GM12878 (cell line): Measurements from ENCODE around the gene NT5DC3. TPM values are rescaled to one million over a fixed set of nuclear protein-coding genes. Genes with fewer than 3 reads are reported as not detected.

ENCODE experiments used
- ATAC-seq: fragments of 200-7000 bp; cut with Tn5 transposase; 3 replicates; pipeline ENCODE4 v1.9.1; 2020; ENCODE audit warnings: mild to moderate bottlenecking, moderate library complexity
- BruUV-seq: library from RNA; stranded (reverse); fragments of 400-500 nt; replicated peaks from 2 replicates; lab custom pipeline; 2021; lab: Mats Ljungman, UMichigan
- CTCF ChIA-PET: fragments of 300-600 bp; sonication (Branson Sonifier 250); formaldehyde crosslinking; extraction: SDS; loops from one replicate; lab custom pipeline; 2021; ENCODE audit warnings: inconsistent platforms; lab: Yijun Ruan, JAX
- POLR2A ChIA-PET: fragments of 350-600 bp; formaldehyde crosslinking; extraction: SDS; loops from one replicate; lab custom pipeline; 2021; ENCODE audit warnings: inconsistent platforms; lab: Charles Lee
- RAD21 ChIA-PET: fragments of 300-600 bp; sonication (Branson Sonifier 250); formaldehyde crosslinking; loops from one replicate; lab custom pipeline; 2023; ENCODE audit warnings: antibody characterized with exemption; ENCODE audit not compliant: unreplicated experiment; lab: Charles Lee
- SMC1A ChIA-PET: fragments of 300-600 bp; sonication (Branson Sonifier 250); formaldehyde crosslinking; loops from one replicate; lab custom pipeline; 2023; ENCODE audit not compliant: unreplicated experiment, uncharacterized antibody; lab: Charles Lee
- DNase-seq: peaks from one replicate; pipeline ENCODE4 v3.0.0-alpha.2; 2011; ENCODE audit warnings: low read depth, low spot score
- FAIRE-seq: peaks from 3 replicates; lab custom pipeline; 2011; peaks lifted over from hg19 to GRCh38; lab: Jason Lieb, UNC
- H2AFZ ChIP-seq: 2 replicates; pipeline ENCODE4 v1.6.0; 2011; ENCODE audit warnings: low read depth, low read length, control low read depth; ENCODE audit not compliant: control insufficient read depth
- H3K27ac ChIP-seq: 2 replicates; pipeline ENCODE4 v1.5.1; 2011; ENCODE audit warnings: control low read depth; ENCODE audit not compliant: control insufficient read depth, insufficient read depth
- H3K27me3 ChIP-seq, 2 experiments: replicated peaks in 1 of 2; 2 replicates each; pipeline versions ENCODE4 v1.6.0 to v1.6.1; 2011; ENCODE audit warnings: low read length in 1 of 2; ENCODE audit not compliant: control insufficient read depth in 2 of 2, insufficient read depth in 2 of 2
- H3K36me3 ChIP-seq, 2 experiments: 2 replicates each; pipeline ENCODE4 v1.5.1; 2011; ENCODE audit warnings: low read length in 1 of 2; ENCODE audit not compliant: control insufficient read depth in 2 of 2, insufficient read depth in 2 of 2
- H3K4me1 ChIP-seq: 2 replicates; pipeline ENCODE4 v1.6.1; 2011; ENCODE audit warnings: mild to moderate bottlenecking, low read length, moderate library complexity, mixed read lengths; ENCODE audit not compliant: control insufficient read depth, insufficient read depth
- H3K4me2 ChIP-seq: 2 replicates; pipeline ENCODE4 v1.6.0; 2011; ENCODE audit warnings: control low read depth; ENCODE audit not compliant: control insufficient read depth, insufficient read depth
- H3K4me3 ChIP-seq: fragments of 200-600 bp; sonication (generic); 2 replicates; pipeline ENCODE4 v1.5.1; 2016
- H3K79me2 ChIP-seq: 2 replicates; pipeline ENCODE4 v1.6.0; 2011; ENCODE audit warnings: low read length; ENCODE audit not compliant: control insufficient read depth, insufficient read depth
- H3K9ac ChIP-seq: 2 replicates; pipeline ENCODE4 v1.8.0; 2011; ENCODE audit warnings: low read length, control low read depth, mixed read lengths; ENCODE audit not compliant: control insufficient read depth, insufficient read depth
- H3K9me3 ChIP-seq: replicated peaks from 3 replicates; pipeline ENCODE4 v1.5.1; 2011; ENCODE audit warnings: mild to moderate bottlenecking, low read length; ENCODE audit not compliant: control insufficient read depth, insufficient read depth
- H4K20me1 ChIP-seq: 2 replicates; pipeline ENCODE4 v1.6.0; 2011; ENCODE audit not compliant: control insufficient read depth, insufficient read depth
- GATAD2B ChIP-seq: fragments of 450-650 bp; conservative IDR thresholded peaks from 2 replicates; pipeline ENCODE4 v1.6.1; 2017; ENCODE audit warnings: low read depth, mild to moderate bottlenecking, moderate library complexity
- WGBS: methylation state at CpG from one replicate; pipeline ENCODE4 v1.1.6; 2016; ENCODE audit warnings: low lambda C conversion rate; ENCODE audit not compliant: insufficient replicate concordance, insufficient coverage; ENCODE audit errors: missing lambda C conversion rate; 5-methylcytosine and 5-hydroxymethylcytosine counted together
- in situ Hi-C: fragments of 300-500 bp; cut with MboI; formaldehyde crosslinking; loops from 9 replicates; pipeline ENCODE4 v1.14.3; 2018; ENCODE audit warnings: mixed read lengths
- intact Hi-C: fragments of 100-400 bp; cut with micrococcal nuclease; formaldehyde crosslinking; loops from one replicate; pipeline ENCODE4 v1.14.2; 2022; ENCODE audit not compliant: unreplicated experiment
- polyA plus RNA-seq, 11 experiments: library from polyadenylated mRNA; depleted of rRNA in 4 of 11; unstranded in 6 of 11; stranded (reverse) in 5 of 11; fragments of >200 nt; fragmentation: Nextera tagmentation in 4 of 11; fragmentation: Illumina TruSeq in 1 of 11; extraction: Ambion mirVana in 4 of 11; extraction: Trizol in 1 of 11; gene quantifications; 1 replicate in 1 of 11; 2 replicates in 10 of 11; pipeline versions ENCODE4 v1.2.1 to v1.2.3, GENCODE V29; 2011 to 2016; ENCODE audit warnings: inconsistent platforms in 2 of 11, missing spikeins in 2 of 11, low read depth in 1 of 11
- total RNA-seq, 4 experiments: library from RNA; depleted of rRNA in 3 of 4; stranded (reverse); fragments of >200 nt in 3 of 4; fragmentation: Illumina TruSeq in 1 of 4; extraction: Trizol in 1 of 4; gene quantifications; 2 replicates each; pipeline versions ENCODE4 v1.2.1 to v1.2.3, GENCODE V29; 2013 to 2021
- TF ChIP-seq, protein P1 (sequence below): IDR thresholded peaks from 2 replicates; pipeline ENCODE4 v1.6.1; 2011; ENCODE audit warnings: mild to moderate bottlenecking, low read depth, low read length, moderate library complexity; ENCODE audit not compliant: insufficient replicate concordance
- TF ChIP-seq, protein P2 (sequence below): IDR thresholded peaks from 2 replicates; pipeline ENCODE4 v1.6.1; 2011; ENCODE audit warnings: borderline replicate concordance, low read depth, mild to moderate bottlenecking, moderate library complexity, mixed read lengths, low read length; ENCODE audit not compliant: insufficient read depth; ENCODE audit errors: extremely low read length
- TF ChIP-seq, protein P3 (sequence below): fragments of 450-650 bp; formaldehyde crosslinking; IDR thresholded peaks from 2 replicates; pipeline ENCODE4 v1.4.0; 2020; ENCODE audit warnings: mild to moderate bottlenecking, moderate library complexity
- TF ChIP-seq, protein P4 (sequence below): IDR thresholded peaks from 2 replicates; pipeline ENCODE4 v1.6.1; 2011; ENCODE audit warnings: borderline replicate concordance, low read depth, mild to moderate bottlenecking, moderate library complexity, low read length; ENCODE audit not compliant: insufficient read depth, poor library complexity, severe bottlenecking

Gene NT5DC3
- total and polyA plus RNA-seq, 10 of the 15 experiments (the other 5 are each of a cell fraction or from before 2014, with no cell fraction given) = 2.0 to 12.4 (median 5.9) TPM

DNA sequence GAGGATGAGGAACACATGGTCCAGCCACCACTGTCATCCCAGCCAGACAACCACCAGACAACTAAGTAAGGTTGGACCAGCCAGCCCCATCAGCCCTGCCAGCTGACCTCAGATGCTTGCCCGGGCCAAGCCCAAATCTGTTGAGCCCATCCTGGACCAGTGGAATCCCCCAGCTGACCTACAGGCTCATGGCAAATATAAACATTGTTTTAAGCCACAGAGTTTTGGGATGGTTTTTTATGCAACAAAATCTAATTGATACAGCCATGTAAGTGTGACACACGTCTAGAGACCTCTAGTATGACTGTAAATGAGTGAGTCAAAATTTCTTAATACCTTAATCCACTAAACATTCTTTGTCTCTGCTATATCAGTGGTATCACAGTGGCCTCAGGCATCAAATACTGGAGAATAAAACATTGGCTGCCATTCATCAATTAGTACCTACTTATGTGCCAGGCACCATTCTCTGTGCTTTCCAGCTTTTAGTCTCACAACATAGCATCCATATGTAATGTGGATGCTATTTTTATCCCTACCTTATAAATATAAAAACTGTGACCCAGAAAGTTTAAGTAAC is 24.2 kb upstream of the NT5DC3 start:
- in situ Hi-C loops (no loop called here), intact Hi-C loops (no loop called here)
- Histone ChIP-seq H2AFZ (no peak overlapping the region), H3K9me3 (no peaks in the 10 kb centered on the region), H3K27me3 (no peaks in the 10 kb centered on the region), H3K27ac (no peak overlapping the region), H3K79me2 (no peaks in the 10 kb centered on the region), H4K20me1 (no peaks in the 10 kb centered on the region), H3K4me1 (no peaks in the 10 kb centered on the region), H3K4me3 (no peak overlapping the region), H3K9ac (no peak overlapping the region), H3K36me3 (no peaks in the 10 kb centered on the region), H3K4me2 (no peak overlapping the region)
- CTCF ChIA-PET = interaction anchor here (1.1 kb wide), 1 partner anchor 238 kb away, joined by 3 read pairs; no protein-coding TSS in a partner anchor
- RAD21 ChIA-PET = no interaction called here
- POLR2A ChIA-PET = no interaction called here
- TF ChIP-seq, protein P1, sequence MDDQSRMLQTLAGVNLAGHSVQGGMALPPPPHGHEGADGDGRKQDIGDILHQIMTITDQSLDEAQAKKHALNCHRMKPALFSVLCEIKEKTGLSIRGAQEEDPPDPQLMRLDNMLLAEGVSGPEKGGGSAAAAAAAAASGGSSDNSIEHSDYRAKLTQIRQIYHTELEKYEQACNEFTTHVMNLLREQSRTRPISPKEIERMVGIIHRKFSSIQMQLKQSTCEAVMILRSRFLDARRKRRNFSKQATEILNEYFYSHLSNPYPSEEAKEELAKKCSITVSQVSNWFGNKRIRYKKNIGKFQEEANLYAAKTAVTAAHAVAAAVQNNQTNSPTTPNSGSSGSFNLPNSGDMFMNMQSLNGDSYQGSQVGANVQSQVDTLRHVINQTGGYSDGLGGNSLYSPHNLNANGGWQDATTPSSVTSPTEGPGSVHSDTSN = no peak
- TF ChIP-seq, protein P2, sequence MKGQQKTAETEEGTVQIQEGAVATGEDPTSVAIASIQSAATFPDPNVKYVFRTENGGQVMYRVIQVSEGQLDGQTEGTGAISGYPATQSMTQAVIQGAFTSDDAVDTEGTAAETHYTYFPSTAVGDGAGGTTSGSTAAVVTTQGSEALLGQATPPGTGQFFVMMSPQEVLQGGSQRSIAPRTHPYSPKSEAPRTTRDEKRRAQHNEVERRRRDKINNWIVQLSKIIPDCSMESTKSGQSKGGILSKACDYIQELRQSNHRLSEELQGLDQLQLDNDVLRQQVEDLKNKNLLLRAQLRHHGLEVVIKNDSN = no peak
- no TSS peak for BruUV-seq
- DNase-seq (no peak), ATAC-seq (no peak), FAIRE-seq (no peak)
- SMC1A ChIA-PET = interaction anchor here (1.3 to 1.7 kb wide), 2 partner anchors 199 to 244 kb away, joined by 3 to 7 read pairs; no protein-coding TSS in a partner anchor
- WGBS = 66% methylated on average over 2 of the region's 2 CpGs

DNA sequence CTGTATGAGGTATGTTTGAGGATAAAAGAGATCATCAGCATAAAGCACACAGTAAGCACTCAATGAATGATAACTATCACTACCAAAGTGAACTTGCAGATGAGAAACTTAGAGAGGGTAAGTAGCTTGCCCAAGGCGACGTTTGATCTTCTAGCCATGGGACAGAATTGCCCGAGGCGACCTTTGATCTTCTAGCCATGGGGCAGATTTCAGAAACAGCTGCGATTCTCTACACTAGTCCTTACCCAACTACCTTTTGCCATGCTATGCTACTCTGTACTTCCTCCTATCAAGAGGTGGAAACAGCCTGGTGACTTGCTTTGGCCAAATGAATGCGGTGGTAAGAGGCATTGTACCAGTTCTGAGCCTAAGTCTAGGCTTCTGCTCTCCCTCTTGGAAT is 23.7 kb upstream of the NT5DC3 start:
- Histone ChIP-seq H3K9me3 (no peaks in the 10 kb centered on the region), H2AFZ (no peak overlapping the region; the same call in 1 of the 2 replicates), H3K27me3 (no peaks in the 10 kb centered on the region), H3K36me3 (no peaks in the 10 kb centered on the region), H3K4me2 (no peak overlapping the region), H3K4me1 (no peaks in the 10 kb centered on the region), H4K20me1 (no peaks in the 10 kb centered on the region), H3K27ac (no peak overlapping the region), H3K4me3 (no peak overlapping the region), H3K9ac (no peak overlapping the region), H3K79me2 (no peaks in the 10 kb centered on the region)
- ChIA-PET POLR2A (no interaction called here), RAD21 (no interaction called here), SMC1A (interaction anchor here (0.6 to 1.7 kb wide), 3 partner anchors 199 to 1818 kb away, joined by 3 to 7 read pairs (median 3); no protein-coding TSS in a partner anchor), CTCF (interaction anchor here (1.0 to 1.1 kb wide), 2 partner anchors 13 to 239 kb away, joined by 3 read pairs; no protein-coding TSS in a partner anchor)
- in situ Hi-C loops = no loop called here
- BruUV-seq = no TSS peak
- 89% methylated on average over 6 of the region's 6 CpGs for WGBS
- intact Hi-C loops = no loop called here
- FAIRE-seq (no peak), ATAC-seq (no peak), DNase-seq (no peak)
- TF ChIP-seq GATAD2B = no peak
- TF ChIP-seq, protein P3, sequence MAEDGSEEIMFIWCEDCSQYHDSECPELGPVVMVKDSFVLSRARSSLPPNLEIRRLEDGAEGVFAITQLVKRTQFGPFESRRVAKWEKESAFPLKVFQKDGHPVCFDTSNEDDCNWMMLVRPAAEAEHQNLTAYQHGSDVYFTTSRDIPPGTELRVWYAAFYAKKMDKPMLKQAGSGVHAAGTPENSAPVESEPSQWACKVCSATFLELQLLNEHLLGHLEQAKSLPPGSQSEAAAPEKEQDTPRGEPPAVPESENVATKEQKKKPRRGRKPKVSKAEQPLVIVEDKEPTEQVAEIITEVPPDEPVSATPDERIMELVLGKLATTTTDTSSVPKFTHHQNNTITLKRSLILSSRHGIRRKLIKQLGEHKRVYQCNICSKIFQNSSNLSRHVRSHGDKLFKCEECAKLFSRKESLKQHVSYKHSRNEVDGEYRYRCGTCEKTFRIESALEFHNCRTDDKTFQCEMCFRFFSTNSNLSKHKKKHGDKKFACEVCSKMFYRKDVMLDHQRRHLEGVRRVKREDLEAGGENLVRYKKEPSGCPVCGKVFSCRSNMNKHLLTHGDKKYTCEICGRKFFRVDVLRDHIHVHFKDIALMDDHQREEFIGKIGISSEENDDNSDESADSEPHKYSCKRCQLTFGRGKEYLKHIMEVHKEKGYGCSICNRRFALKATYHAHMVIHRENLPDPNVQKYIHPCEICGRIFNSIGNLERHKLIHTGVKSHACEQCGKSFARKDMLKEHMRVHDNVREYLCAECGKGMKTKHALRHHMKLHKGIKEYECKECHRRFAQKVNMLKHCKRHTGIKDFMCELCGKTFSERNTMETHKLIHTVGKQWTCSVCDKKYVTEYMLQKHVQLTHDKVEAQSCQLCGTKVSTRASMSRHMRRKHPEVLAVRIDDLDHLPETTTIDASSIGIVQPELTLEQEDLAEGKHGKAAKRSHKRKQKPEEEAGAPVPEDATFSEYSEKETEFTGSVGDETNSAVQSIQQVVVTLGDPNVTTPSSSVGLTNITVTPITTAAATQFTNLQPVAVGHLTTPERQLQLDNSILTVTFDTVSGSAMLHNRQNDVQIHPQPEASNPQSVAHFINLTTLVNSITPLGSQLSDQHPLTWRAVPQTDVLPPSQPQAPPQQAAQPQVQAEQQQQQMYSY (CRISPR knock-in tag) = no peak
- TF ChIP-seq, protein P4, sequence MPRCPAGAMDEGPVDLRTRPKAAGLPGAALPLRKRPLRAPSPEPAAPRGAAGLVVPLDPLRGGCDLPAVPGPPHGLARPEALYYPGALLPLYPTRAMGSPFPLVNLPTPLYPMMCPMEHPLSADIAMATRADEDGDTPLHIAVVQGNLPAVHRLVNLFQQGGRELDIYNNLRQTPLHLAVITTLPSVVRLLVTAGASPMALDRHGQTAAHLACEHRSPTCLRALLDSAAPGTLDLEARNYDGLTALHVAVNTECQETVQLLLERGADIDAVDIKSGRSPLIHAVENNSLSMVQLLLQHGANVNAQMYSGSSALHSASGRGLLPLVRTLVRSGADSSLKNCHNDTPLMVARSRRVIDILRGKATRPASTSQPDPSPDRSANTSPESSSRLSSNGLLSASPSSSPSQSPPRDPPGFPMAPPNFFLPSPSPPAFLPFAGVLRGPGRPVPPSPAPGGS = no peak
